SH-SY5Y (cell line): ENCODE measurements around the gene CLHC1.

Source experiments
- GATA2 ChIP-seq: IDR thresholded peaks from 2 replicates; pipeline ENCODE4 v1.6.1; 2011; ENCODE audit warnings: mild to moderate bottlenecking, low read depth, low read length
- GATA3 ChIP-seq: IDR thresholded peaks from 2 replicates; pipeline ENCODE4 v1.6.1; 2011; ENCODE audit warnings: low read depth, mild to moderate bottlenecking, low read length, moderate library complexity

DNA sequence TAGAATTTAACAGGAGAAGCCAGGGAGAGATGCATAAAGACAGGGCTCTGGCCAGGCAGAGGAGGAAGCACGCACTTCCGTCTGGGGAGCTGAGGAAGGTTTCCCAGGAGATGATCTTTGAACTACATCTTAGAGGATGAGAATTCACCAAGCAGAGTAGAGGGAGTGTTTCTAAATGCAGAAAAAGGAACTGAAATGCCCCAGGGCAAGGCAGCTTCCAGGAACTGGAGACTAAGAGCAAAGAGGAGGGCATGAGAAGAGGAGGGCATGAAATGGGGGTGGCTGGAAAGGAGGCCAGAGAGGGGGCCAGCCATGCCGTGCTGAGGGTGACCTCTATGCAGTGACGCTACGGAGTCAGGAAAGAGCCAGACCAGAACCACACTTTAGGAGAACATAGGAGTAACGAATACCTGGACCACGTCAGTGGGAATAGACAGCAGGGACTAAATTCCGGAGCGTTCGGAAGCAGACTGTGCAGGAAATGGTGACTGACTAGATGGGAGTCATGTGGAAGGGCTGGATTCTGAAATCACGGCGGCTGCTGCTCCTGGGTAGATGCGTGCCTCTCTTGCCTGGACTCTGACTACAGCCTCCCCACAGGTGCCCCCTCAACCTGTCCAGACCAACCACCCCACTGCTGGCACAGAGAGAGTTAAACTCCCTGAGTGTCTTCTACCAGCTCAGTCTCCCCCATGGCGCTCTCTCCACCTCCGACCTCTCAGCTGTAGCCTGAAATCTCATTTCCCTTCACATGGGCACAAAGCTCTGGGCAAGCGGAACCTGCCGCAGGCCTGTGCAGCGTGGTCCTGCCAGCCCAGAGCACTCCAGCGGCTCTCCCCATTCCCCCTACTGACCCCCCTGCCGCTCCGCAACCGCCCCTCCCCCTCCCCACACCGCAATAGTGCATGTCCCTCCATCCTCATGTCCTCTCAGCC is 94.8 kb downstream of the CLHC1 start:
- TF ChIP-seq GATA2 (no peak), GATA3 (no peak)
